Caki2 (cell line): Measurements from ENCODE around the gene TSKS. TPM values are rescaled to one million over a fixed set of nuclear protein-coding genes. Genes with fewer than 3 reads are reported as not detected.

Experiments used
- DNase-seq: peaks from one replicate; pipeline ENCODE4 v3.0.0-alpha.2; 2015; ENCODE audit warnings: low read depth
- in situ Hi-C: cut with HindIII; loops from 2 replicates; pipeline ENCODE4 v1.10.0; 2016; ENCODE audit warnings: low sequenced_read_pairs, low pct_unique_long_range_greater_than_20kb, mixed read lengths
- total RNA-seq: library from RNA; depleted of rRNA; stranded (reverse); fragments of >200 nt; shearing (Covaris generic); gene quantifications from 2 replicates; pipeline ENCODE4 v1.2.3, GENCODE V29; 2014; ENCODE audit warnings: low replicate concordance

The TSKS gene
- total RNA-seq, 1 experiment from 2014 or later: not detected

- in situ Hi-C loops: no loop called here
- DNase-seq: no peak
Observed at GRCh38 chr19:49799798-49800376, 36.8 kb upstream of the TSKS start.

GRCh38 chr19:49799271-49799797, 36.2 kb upstream of the TSKS start:
- in situ Hi-C loops: no loop called here
- no peak for DNase-seq

GRCh38 chr19:49798574-49798973, 35.5 kb upstream of the TSKS start:
- DNase-seq: no peak
- in situ Hi-C loops: no loop called here

- DNase-seq: no peak
- in situ Hi-C loops: no loop called here
Observed at GRCh38 chr19:49795615-49796014, 32.5 kb upstream of the TSKS start.

GRCh38 chr19:49793561-49793840, 30.4 kb upstream of the TSKS start:
- in situ Hi-C loops: no loop called here
- DNase-seq: peak; percentile 80

GRCh38 chr19:49792829-49793560, 29.9 kb upstream of the TSKS start:
- no peak for DNase-seq
- in situ Hi-C loops: no loop called here

GRCh38 chr19:49791776-49792445, 28.8 kb upstream of the TSKS start:
- in situ Hi-C loops: no loop called here
- DNase-seq: no peak

GRCh38 chr19:49790866-49791265, 27.8 kb upstream of the TSKS start:
- in situ Hi-C loops: no loop called here
- no peak for DNase-seq

- DNase-seq: no peak
- in situ Hi-C loops: no loop called here
Observed at GRCh38 chr19:49788857-49789256, 25.8 kb upstream of the TSKS start.

GRCh38 chr19:49787746-49788145, 24.6 kb upstream of the TSKS start:
- DNase-seq: no peak
- in situ Hi-C loops: no loop called here

- in situ Hi-C loops: no loop called here
- peak; percentile 20 for DNase-seq
Observed at GRCh38 chr19:49786376-49786820, 23.3 kb upstream of the TSKS start.

GRCh38 chr19:49782515-49782914, 19.4 kb upstream of the TSKS start:
- in situ Hi-C loops: no loop called here
- DNase-seq: no peak

GRCh38 chr19:49781394-49781793, 18.3 kb upstream of the TSKS start:
- no peak for DNase-seq
- in situ Hi-C loops: no loop called here

- in situ Hi-C loops: no loop called here
Observed at GRCh38 chr19:49780861-49781260, 17.8 kb upstream of the TSKS start.

GRCh38 chr19:49779731-49780555, 16.8 kb upstream of the TSKS start:
- in situ Hi-C loops: no loop called here
- DNase-seq: no peak

More at GRCh38 chr19:49780861-49781260, 17.8 kb upstream of the TSKS start:
- DNase-seq: no peak

- no peak for DNase-seq
- in situ Hi-C loops: no loop called here
Observed at GRCh38 chr19:49776371-49776764, 13.3 kb upstream of the TSKS start.

- in situ Hi-C loops: no loop called here
Observed at GRCh38 chr19:49775742-49776370, 12.8 kb upstream of the TSKS start.

GRCh38 chr19:49774969-49775368, 11.9 kb upstream of the TSKS start:
- in situ Hi-C loops: no loop called here
- DNase-seq: no peak

More at GRCh38 chr19:49775742-49776370, 12.8 kb upstream of the TSKS start:
- DNase-seq: no peak
